HepG2 (cell line): ENCODE results near the gene NUP35. TPM values are rescaled to one million over a fixed set of nuclear protein-coding genes. Genes with fewer than 3 reads are reported as not detected.
A peak's percentile ranks its signal among the peaks of the same experiment; 100 is the strongest.

Experiments
- ATAC-seq: fragments of 200-7000 bp; cut with Tn5 transposase; 3 replicates; pipeline ENCODE4 v1.9.1; 2020; ENCODE audit warnings: mild to moderate bottlenecking, moderate library complexity
- Bru-seq: library from RNA; stranded (reverse); fragments of 400-500 nt; gene quantifications from one replicate; lab custom pipeline; 2021; lab: Mats Ljungman, UMichigan
- BruChase-seq, 2 experiments: library from RNA; stranded (reverse); fragments of 400-500 nt; gene quantifications; one replicate each; lab custom pipeline; 2021; lab: Mats Ljungman, UMichigan
- BruUV-seq: library from RNA; stranded (reverse); fragments of 400-500 nt; replicated peaks from 2 replicates; lab custom pipeline; 2021; lab: Mats Ljungman, UMichigan
- CTCF ChIA-PET: fragments of 300-600 bp; formaldehyde crosslinking; extraction: SDS; loops from one replicate; lab custom pipeline; 2021; ENCODE audit warnings: low total read pairs, inconsistent platforms, low intra/inter-chr PET ratio; lab: Yijun Ruan, JAX
- POLR2A ChIA-PET: fragments of 350-600 bp; sonication (Branson Sonifier 250); formaldehyde crosslinking; loops from one replicate; lab custom pipeline; 2020; ENCODE audit warnings: antibody characterized with exemption, inconsistent platforms; lab: Yijun Ruan, JAX
- DNase-seq: peaks from one replicate; pipeline ENCODE4 v3.0.0-alpha.2; 2015; ENCODE audit warnings: low spot score
- FAIRE-seq: peaks from 3 replicates; lab custom pipeline; 2011; peaks lifted over from hg19 to GRCh38; lab: Jason Lieb, UNC
- H2AFZ ChIP-seq: one replicate; pipeline ENCODE4 v1.6.1; 2011; ENCODE audit warnings: low read length, inconsistent platforms
- H3K27ac ChIP-seq: fragments of 300-600 bp; 3 replicates; pipeline ENCODE4 v1.8.0; 2011; ENCODE audit warnings: mixed run types, mild to moderate bottlenecking, mixed read lengths, low read length, inconsistent platforms; ENCODE audit not compliant: insufficient read depth; ENCODE audit errors: extremely low read length
- H3K27me3 ChIP-seq, 2 experiments: fragments of 200-600 bp in 1 of 2; 2 replicates in 1 of 2; 3 replicates in 1 of 2; pipeline versions ENCODE4 v1.6.0 to v1.8.0; 2011; ENCODE audit warnings: low read length in 2 of 2, mild to moderate bottlenecking in 2 of 2, moderate library complexity in 2 of 2, inconsistent platforms in 1 of 2; ENCODE audit not compliant: insufficient read depth in 2 of 2, control insufficient read depth in 1 of 2
- H3K36me3 ChIP-seq, 2 experiments: fragments of 200-600 bp in 1 of 2; replicated peaks in 1 of 2; 2 replicates in 1 of 2; 3 replicates in 1 of 2; pipeline versions ENCODE4 v1.5.1 to v1.8.0; 2011; ENCODE audit warnings: low read length in 2 of 2, inconsistent platforms in 1 of 2; ENCODE audit not compliant: insufficient read depth in 2 of 2, control insufficient read depth in 1 of 2
- H3K4me1 ChIP-seq: 2 replicates; pipeline ENCODE4 v1.5.1; 2012; ENCODE audit warnings: low read length, inconsistent platforms; ENCODE audit not compliant: insufficient read depth
- H3K4me2 ChIP-seq: 2 replicates; pipeline ENCODE4 v1.6.0; 2011; ENCODE audit warnings: low read depth, low read length, inconsistent platforms
- H3K4me3 ChIP-seq, 3 experiments: fragments of 200-600 bp in 1 of 3; sonication (generic), shearing (Covaris generic) in 1 of 3; replicated peaks in 1 of 3; 2 replicates each; pipeline ENCODE4 v1.5.1; 2011 to 2016; ENCODE audit warnings: low read length in 3 of 3, inconsistent platforms in 2 of 3, low read depth in 2 of 3, mild to moderate bottlenecking in 2 of 3, control low read depth in 1 of 3, mixed read lengths in 1 of 3; ENCODE audit not compliant: insufficient read depth in 1 of 3
- H3K79me2 ChIP-seq: one replicate; pipeline ENCODE4 v1.6.1; 2011; ENCODE audit warnings: low read length, inconsistent platforms; ENCODE audit not compliant: insufficient read depth
- H3K9ac ChIP-seq: 2 replicates; pipeline ENCODE4 v1.6.0; 2011; ENCODE audit warnings: mild to moderate bottlenecking, low read depth, low read length, inconsistent platforms; ENCODE audit not compliant: insufficient read depth
- H3K9me3 ChIP-seq: 2 replicates; pipeline ENCODE4 v1.5.1; 2012; ENCODE audit warnings: mild to moderate bottlenecking, low read length
- H4K20me1 ChIP-seq: 2 replicates; pipeline ENCODE4 v1.6.0; 2011; ENCODE audit warnings: inconsistent platforms, mild to moderate bottlenecking, low read length, moderate library complexity; ENCODE audit not compliant: insufficient read depth
- HCFC1 ChIP-seq: fragments of 150-350 bp; IDR thresholded peaks from 2 replicates; pipeline ENCODE4 v1.6.1; 2014; ENCODE audit warnings: low read depth, low read length
- MIER3 ChIP-seq: IDR thresholded peaks from 2 replicates; pipeline ENCODE4 v1.6.1; 2016; ENCODE audit warnings: missing compliant biosample characterization, borderline replicate concordance
- YEATS4 ChIP-seq: sonication (generic); formaldehyde crosslinking; IDR thresholded peaks from 2 replicates; pipeline ENCODE4 v1.4.0; 2020; ENCODE audit warnings: missing genetic modification reagents, borderline replicate concordance
- ZNF780A ChIP-seq: sonication (generic); formaldehyde crosslinking; IDR thresholded peaks from 2 replicates; pipeline ENCODE4 v1.8.0; 2022; ENCODE audit warnings: mild to moderate bottlenecking, missing genetic modification reagents, moderate library complexity
- ZSCAN21 ChIP-seq: sonication (generic); formaldehyde crosslinking; IDR thresholded peaks from 2 replicates; pipeline ENCODE4 v1.8.0; 2022; ENCODE audit warnings: mild to moderate bottlenecking, missing genetic modification reagents, moderate library complexity, borderline replicate concordance
- WGBS: methylation state at CpG from one replicate; pipeline ENCODE4 v1.1.6; 2017; ENCODE audit warnings: low lambda C conversion rate; 5-methylcytosine and 5-hydroxymethylcytosine counted together
- in situ Hi-C: cut with HindIII; loops from 2 replicates; pipeline ENCODE4 v1.10.0; 2017; ENCODE audit warnings: low pct_unique_long_range_greater_than_20kb; ENCODE audit not compliant: extremely low pct_ligation_motif_present
- intact Hi-C: fragments of 100-400 bp; cut with micrococcal nuclease; formaldehyde crosslinking; loops from one replicate; pipeline ENCODE4 v1.10.0; 2022; ENCODE audit not compliant: unreplicated experiment
- long read RNA-seq, 2 experiments: library from RNA in 1 of 2; library from polyadenylated mRNA in 1 of 2; stranded (forward) in 1 of 2; unstranded in 1 of 2; transcript quantifications; one replicate each; pipeline ENCODE4 v2.0.0, GENCODE V29; 2019 to 2022
- polyA minus RNA-seq, 3 experiments: library from RNA; depleted of rRNA, polyadenylated mRNA; stranded (reverse); fragments of >200 nt; gene quantifications; 2 replicates each; pipeline ENCODE4 v1.2.3, GENCODE V29; 2011; ENCODE audit warnings: low replicate concordance in 1 of 3
- polyA plus RNA-seq, 8 experiments: library from polyadenylated mRNA; depleted of rRNA in 3 of 8; stranded (reverse) in 7 of 8; unstranded in 1 of 8; fragments of >200 nt; fragmentation: Illumina TruSeq in 4 of 8; extraction: Trizol in 4 of 8; gene quantifications; 2 replicates each; pipeline versions ENCODE4 v1.2.1 to v1.2.3, GENCODE V29; 2011 to 2016; ENCODE audit warnings: low read depth in 4 of 8, missing spikeins in 1 of 8, mixed read lengths in 1 of 8; ENCODE audit not compliant: insufficient read depth in 1 of 8
- total RNA-seq, 5 experiments: library from RNA; depleted of rRNA; stranded (reverse); fragments of >200 nt; fragmentation: Illumina TruSeq; extraction: Trizol; gene quantifications; 2 replicates each; pipeline ENCODE4 v1.2.3, GENCODE V29; 2016; ENCODE audit warnings: low read depth in 1 of 5
- TF ChIP-seq, protein P1 (sequence below): sonication (generic); formaldehyde crosslinking; IDR thresholded peaks from 2 replicates; pipeline ENCODE4 v1.8.1; 2023; ENCODE audit warnings: mild to moderate bottlenecking, missing genetic modification reagents
- TF ChIP-seq, protein P2 (sequence below): sonication (generic); formaldehyde crosslinking; IDR thresholded peaks from 2 replicates; pipeline ENCODE4 v1.4.0; 2020; ENCODE audit warnings: missing genetic modification reagents
- TF ChIP-seq, protein P3 (sequence below): sonication (generic); formaldehyde crosslinking; IDR thresholded peaks from 2 replicates; pipeline ENCODE4 v1.5.1; 2020; ENCODE audit warnings: mild to moderate bottlenecking, missing genetic modification reagents

Gene NUP35, protein sequence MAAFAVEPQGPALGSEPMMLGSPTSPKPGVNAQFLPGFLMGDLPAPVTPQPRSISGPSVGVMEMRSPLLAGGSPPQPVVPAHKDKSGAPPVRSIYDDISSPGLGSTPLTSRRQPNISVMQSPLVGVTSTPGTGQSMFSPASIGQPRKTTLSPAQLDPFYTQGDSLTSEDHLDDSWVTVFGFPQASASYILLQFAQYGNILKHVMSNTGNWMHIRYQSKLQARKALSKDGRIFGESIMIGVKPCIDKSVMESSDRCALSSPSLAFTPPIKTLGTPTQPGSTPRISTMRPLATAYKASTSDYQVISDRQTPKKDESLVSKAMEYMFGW
- total RNA-seq (2016; rRNA removed; fragmentation: Illumina TruSeq; extraction: Trizol) (53.6 and 74.2 TPM in 2 replicates), polyA plus RNA-seq (2011; rRNA removed) (14.8 and 16.9 TPM in 2 replicates), polyA minus RNA-seq (2011; rRNA and poly(A)+ RNA removed; ENCODE audit: low replicate concordance) (26.4 and 36.9 TPM in 2 replicates), Bru-seq, nascent RNA (percentile 90 among the genes with signal in this experiment), BruChase-seq, experiment 1, labeled RNA remaining after a 6-hour chase (percentile 80 among the genes with signal in this experiment), BruChase-seq, experiment 2, labeled RNA remaining after a 2-hour chase (percentile 89 among the genes with signal in this experiment)
- total RNA-seq (2016; cell fraction: cytosol; rRNA removed; fragmentation: Illumina TruSeq; extraction: Trizol; ENCODE audit: low read depth): 32.8 and 37.1 TPM in 2 replicates
- 52.9 and 74.2 TPM in 2 replicates for total RNA-seq (2016; cell fraction: insoluble cytoplasmic fraction; rRNA removed; fragmentation: Illumina TruSeq; extraction: Trizol)
- total RNA-seq (2016; cell fraction: membrane; rRNA removed; fragmentation: Illumina TruSeq; extraction: Trizol): 24.1 and 28.1 TPM in 2 replicates
- 59.5 and 62.1 TPM in 2 replicates for total RNA-seq (2016; cell fraction: nucleus; rRNA removed; fragmentation: Illumina TruSeq; extraction: Trizol)
- polyA plus RNA-seq (2011; cell fraction: cytosol; rRNA removed): 9.3 and 11.8 TPM in 2 replicates
- 9.4 and 10.0 TPM in 2 replicates for polyA plus RNA-seq (2011; cell fraction: nucleus; rRNA removed)
- polyA plus RNA-seq (2012): 14.4 and 22.1 TPM in 2 replicates
- 6.6 and 7.0 TPM in 2 replicates for polyA plus RNA-seq (2016; cell fraction: cytosol; fragmentation: Illumina TruSeq; extraction: Trizol; ENCODE audit: low read depth)
- 63.4 and 70.6 TPM in 2 replicates for polyA plus RNA-seq (2016; cell fraction: insoluble cytoplasmic fraction; fragmentation: Illumina TruSeq; extraction: Trizol; ENCODE audit: low read depth)
- 9.5 and 10.6 TPM in 2 replicates for polyA plus RNA-seq (2016; cell fraction: membrane; fragmentation: Illumina TruSeq; extraction: Trizol; ENCODE audit: low read depth)
- 31.7 and 32.9 TPM in 2 replicates for polyA plus RNA-seq (2016; cell fraction: nucleus; fragmentation: Illumina TruSeq; extraction: Trizol; ENCODE audit: insufficient read depth, low read depth)
- polyA minus RNA-seq (2011; cell fraction: cytosol; rRNA and poly(A)+ RNA removed): 11.1 and 11.3 TPM in 2 replicates
- 64.2 and 66.0 TPM in 2 replicates for polyA minus RNA-seq (2011; cell fraction: nucleus; rRNA and poly(A)+ RNA removed)
- long read RNA-seq, experiment 1, transcript NUP35-201 (9 exons, 1,633 nt): major isoform, 31 of 39 reads
- long read RNA-seq, experiment 1, partial matches to known transcripts: 5 of 39 reads
- long read RNA-seq, experiment 1, other reads (novel, unspliced or antisense): 3 of 39 reads
- long read RNA-seq, experiment 2, transcript NUP35-201 (9 exons, 1,633 nt): major isoform, 24 of 39 reads
- long read RNA-seq, experiment 2, partial matches to known transcripts: 10 of 39 reads
- long read RNA-seq, experiment 2, other reads (novel, unspliced or antisense): 5 of 39 reads

DNA sequence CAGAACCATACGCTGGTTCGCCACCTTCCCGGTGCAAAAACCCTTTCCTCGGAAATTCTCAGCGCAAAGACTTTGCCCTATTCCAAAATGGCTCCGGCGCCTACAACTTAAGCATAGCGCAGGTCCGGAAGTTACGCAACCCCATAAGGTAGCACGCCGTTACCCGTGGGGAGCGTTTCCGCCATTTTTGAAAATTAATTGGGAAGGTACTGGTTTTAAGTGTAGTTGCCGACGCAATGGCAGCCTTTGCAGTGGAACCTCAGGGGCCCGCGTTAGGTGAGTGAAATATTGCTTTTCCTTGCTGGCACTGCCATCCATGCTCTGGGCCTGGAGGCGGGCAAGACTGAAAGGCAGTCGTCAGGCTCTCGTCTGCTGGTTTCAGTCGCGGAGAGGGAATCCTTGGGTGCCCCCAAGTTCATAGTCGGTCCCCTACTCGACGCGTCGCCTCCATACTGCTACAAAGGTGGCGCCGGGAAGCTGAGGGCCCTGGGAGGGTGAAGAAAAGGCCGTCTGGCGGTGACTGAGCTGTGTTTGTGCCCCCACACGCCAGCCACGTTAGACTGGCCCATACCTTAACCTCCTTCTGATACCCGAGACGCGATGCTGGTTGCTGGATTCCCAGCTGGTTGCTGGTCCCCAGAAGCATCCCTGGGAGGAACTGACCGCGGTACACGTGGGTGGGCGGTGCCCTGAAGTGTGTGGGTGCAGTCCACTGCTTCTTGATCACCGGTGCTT, at the start of gene NUP35:
TSS of gene NUP35 (plus strand) at position 222 of the 735 bp plus-strand sequence. CDS start at position 237, 15 bp downstream.
- Histone ChIP-seq H3K9me3 (no peaks in the 10 kb centered on the region), H3K4me3 (peak within 1 kb of the TSS; percentile 81 to 90 (median 87)), H3K27ac (peak within 1 kb of the TSS; percentile 87), H3K4me1 (peaks cover 34% of the 10 kb centered on the region), H3K79me2 (peaks cover 49% of the 10 kb centered on the region), H3K36me3 (peaks cover 0 to 11% of the 10 kb centered on the region in 2 experiments; a peak in 2 of 5 replicates), H3K27me3 (no peaks in the 10 kb centered on the region; a peak in 1 of 5 replicates), H3K4me2 (peak within 1 kb of the TSS; percentile 99), H4K20me1 (no peaks in the 10 kb centered on the region), H2AFZ (peak within 1 kb of the TSS; percentile 99), H3K9ac (peak within 1 kb of the TSS; percentile 85)
- intact Hi-C loops (loop anchor here (1.0 kb wide), 2 partner anchors 46 to 86 kb away; partner anchors contain the start of genes DUSP19 and NCKAP1), in situ Hi-C loops (no loop called here)
- TSS peak; percentile 71 for BruUV-seq
- ChIA-PET POLR2A (interaction anchor here (0.7 to 3.5 kb wide), 5 partner anchors 33 to 409 kb away, joined by 3 to 17 read pairs (median 4); partner anchors contain the start of genes DNAJC10, DUSP19 and NCKAP1), CTCF (no interaction called here)
- under 1% methylated on average over 29 of the region's 43 CpGs for WGBS
- DNase-seq (peak; percentile 93), FAIRE-seq (peak; percentile 93), ATAC-seq (peak; percentile 93)
- TF ChIP-seq, protein P1, sequence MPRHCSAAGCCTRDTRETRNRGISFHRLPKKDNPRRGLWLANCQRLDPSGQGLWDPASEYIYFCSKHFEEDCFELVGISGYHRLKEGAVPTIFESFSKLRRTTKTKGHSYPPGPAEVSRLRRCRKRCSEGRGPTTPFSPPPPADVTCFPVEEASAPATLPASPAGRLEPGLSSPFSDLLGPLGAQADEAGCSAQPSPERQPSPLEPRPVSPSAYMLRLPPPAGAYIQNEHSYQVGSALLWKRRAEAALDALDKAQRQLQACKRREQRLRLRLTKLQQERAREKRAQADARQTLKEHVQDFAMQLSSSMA (CRISPR knock-in tag): peak; percentile 41; the same call in 1 of the 2 replicates
- no peak for TF ChIP-seq ZNF780A
- peak; percentile 66; the same call in 1 of the 2 replicates for TF ChIP-seq ZSCAN21
- TF ChIP-seq MIER3: peak; percentile 49; the same call in 1 of the 2 replicates
- TF ChIP-seq, protein P2, sequence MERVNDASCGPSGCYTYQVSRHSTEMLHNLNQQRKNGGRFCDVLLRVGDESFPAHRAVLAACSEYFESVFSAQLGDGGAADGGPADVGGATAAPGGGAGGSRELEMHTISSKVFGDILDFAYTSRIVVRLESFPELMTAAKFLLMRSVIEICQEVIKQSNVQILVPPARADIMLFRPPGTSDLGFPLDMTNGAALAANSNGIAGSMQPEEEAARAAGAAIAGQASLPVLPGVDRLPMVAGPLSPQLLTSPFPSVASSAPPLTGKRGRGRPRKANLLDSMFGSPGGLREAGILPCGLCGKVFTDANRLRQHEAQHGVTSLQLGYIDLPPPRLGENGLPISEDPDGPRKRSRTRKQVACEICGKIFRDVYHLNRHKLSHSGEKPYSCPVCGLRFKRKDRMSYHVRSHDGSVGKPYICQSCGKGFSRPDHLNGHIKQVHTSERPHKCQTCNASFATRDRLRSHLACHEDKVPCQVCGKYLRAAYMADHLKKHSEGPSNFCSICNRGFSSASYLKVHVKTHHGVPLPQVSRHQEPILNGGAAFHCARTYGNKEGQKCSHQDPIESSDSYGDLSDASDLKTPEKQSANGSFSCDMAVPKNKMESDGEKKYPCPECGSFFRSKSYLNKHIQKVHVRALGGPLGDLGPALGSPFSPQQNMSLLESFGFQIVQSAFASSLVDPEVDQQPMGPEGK: peak; percentile 77
- TF ChIP-seq, protein P3, sequence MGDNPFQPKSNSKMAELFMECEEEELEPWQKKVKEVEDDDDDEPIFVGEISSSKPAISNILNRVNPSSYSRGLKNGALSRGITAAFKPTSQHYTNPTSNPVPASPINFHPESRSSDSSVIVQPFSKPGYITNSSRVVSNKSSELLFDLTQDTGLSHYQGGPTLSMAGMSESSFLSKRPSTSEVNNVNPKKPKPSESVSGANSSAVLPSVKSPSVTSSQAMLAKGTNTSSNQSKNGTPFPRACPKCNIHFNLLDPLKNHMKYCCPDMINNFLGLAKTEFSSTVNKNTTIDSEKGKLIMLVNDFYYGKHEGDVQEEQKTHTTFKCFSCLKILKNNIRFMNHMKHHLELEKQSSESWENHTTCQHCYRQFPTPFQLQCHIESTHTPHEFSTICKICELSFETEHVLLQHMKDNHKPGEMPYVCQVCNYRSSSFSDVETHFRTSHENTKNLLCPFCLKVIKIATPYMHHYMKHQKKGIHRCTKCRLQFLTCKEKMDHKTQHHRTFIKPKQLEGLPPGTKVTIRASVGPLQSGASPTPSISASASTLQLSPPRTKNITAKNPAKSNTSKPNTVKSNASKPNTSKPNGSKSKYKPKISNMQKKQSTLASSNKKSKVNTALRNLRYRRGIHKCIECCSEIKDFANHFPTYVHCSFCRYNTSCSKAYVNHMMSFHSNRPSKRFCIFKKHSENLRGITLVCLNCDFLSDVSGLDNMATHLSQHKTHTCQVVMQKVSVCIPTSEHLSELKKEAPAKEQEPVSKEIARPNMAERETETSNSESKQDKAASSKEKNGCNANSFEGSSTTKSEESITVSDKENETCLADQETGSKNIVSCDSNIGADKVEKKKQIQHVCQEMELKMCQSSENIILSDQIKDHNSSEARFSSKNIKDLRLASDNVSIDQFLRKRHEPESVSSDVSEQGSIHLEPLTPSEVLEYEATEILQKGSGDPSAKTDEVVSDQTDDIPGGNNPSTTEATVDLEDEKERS (CRISPR knock-in tag): peak; percentile 24; the same call in 1 of the 2 replicates
- peak; percentile 86 for TF ChIP-seq YEATS4
- TF ChIP-seq HCFC1: peak; percentile 85
